Progenitor cell of endocrine pancreas (in vitro differentiated cells): ENCODE measurements around the gene ADRM1. TPM values are rescaled to one million over a fixed set of nuclear protein-coding genes. Genes with fewer than 3 reads are reported as not detected.

ENCODE experiments used
- DNase-seq: peaks from one replicate; pipeline ENCODE4 v3.0.0; 2021; ENCODE audit warnings: low spot score; ENCODE audit not compliant: unreplicated experiment
- H3K27ac Mint-ChIP-seq: 2 replicates; pipeline ENCODE4 v1.8.0; 2021; ENCODE audit warnings: mild to moderate bottlenecking, moderate library complexity, mixed read lengths
- H3K27me3 Mint-ChIP-seq: 2 replicates; pipeline ENCODE4 v1.8.0; 2021; ENCODE audit warnings: mixed read lengths
- H3K36me3 Mint-ChIP-seq: 2 replicates; pipeline ENCODE4 v1.8.0; 2022; ENCODE audit warnings: mixed read lengths; ENCODE audit not compliant: insufficient read depth
- H3K4me1 Mint-ChIP-seq: 2 replicates; pipeline ENCODE4 v1.8.0; 2021; ENCODE audit warnings: low read depth, mixed read lengths
- H3K4me3 Mint-ChIP-seq: 2 replicates; pipeline ENCODE4 v1.8.0; 2021; ENCODE audit warnings: low read depth, mild to moderate bottlenecking, moderate library complexity, mixed read lengths
- H3K9me3 Mint-ChIP-seq: 2 replicates; pipeline ENCODE4 v1.8.0; 2021; ENCODE audit warnings: low read depth, mixed read lengths
- total RNA-seq: library from RNA; stranded (reverse); gene quantifications from 2 replicates; pipeline ENCODE4 v1.2.1, GENCODE V29; 2021
- TF ChIP-seq, protein P1 (sequence below): fragments of 200-600 bp; sonication (generic); IDR thresholded peaks from one replicate; pipeline ENCODE4 v1.5.0; 2021; ENCODE audit warnings: antibody characterized with exemption, mild to moderate bottlenecking; ENCODE audit not compliant: unreplicated experiment

ADRM1 gene
- total RNA-seq, 1 donor from 2014 or later, result 66.2 TPM

DNA sequence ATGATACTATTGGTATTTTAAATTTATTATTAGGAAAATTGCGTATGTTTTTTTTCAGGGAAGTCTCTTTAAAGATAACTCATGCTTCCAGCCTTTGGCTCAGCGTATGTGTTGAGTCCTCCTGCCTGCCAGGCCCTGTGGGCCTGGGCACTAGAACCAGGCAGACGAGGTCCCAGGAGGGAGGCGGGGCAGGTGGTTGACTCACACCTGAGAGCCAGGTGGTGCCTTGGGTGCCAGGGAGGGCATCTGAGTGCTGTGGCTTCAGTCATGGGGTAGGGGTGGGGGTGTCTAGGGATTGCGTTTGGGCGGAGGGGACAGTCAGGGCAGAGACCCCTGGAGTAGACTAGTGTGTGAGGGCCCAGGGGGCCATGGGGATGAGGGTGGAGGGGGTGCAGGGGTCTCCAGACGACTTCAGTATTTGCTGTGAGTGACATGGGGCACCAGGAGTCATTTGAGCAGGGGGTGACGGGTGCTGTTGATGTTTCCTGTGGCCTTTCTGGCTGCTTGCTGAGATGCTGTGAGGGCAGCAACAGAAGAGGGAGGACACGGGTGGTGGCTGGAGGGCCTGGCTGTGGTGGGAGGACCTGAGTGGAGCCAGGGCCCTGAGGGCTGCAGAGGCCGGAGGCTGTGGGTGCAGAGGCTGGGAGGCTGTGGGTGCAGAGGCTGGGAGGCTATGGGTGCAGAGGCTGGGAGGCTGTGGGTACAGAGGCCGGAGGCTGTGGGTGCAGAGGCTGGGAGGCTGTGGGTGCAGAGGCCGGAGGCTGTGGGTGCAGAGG, 14.8 kb upstream of the ADRM1 start:
- H3K27me3 Mint-ChIP-seq, result no peaks in the 10 kb centered on the region
- H3K9me3 Mint-ChIP-seq, result no peaks in the 10 kb centered on the region
- TF ChIP-seq, protein P1, sequence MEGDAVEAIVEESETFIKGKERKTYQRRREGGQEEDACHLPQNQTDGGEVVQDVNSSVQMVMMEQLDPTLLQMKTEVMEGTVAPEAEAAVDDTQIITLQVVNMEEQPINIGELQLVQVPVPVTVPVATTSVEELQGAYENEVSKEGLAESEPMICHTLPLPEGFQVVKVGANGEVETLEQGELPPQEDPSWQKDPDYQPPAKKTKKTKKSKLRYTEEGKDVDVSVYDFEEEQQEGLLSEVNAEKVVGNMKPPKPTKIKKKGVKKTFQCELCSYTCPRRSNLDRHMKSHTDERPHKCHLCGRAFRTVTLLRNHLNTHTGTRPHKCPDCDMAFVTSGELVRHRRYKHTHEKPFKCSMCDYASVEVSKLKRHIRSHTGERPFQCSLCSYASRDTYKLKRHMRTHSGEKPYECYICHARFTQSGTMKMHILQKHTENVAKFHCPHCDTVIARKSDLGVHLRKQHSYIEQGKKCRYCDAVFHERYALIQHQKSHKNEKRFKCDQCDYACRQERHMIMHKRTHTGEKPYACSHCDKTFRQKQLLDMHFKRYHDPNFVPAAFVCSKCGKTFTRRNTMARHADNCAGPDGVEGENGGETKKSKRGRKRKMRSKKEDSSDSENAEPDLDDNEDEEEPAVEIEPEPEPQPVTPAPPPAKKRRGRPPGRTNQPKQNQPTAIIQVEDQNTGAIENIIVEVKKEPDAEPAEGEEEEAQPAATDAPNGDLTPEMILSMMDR, result no peak
- DNase-seq, result no peak
- no peak overlapping the region for H3K4me3 Mint-ChIP-seq
- H3K27ac Mint-ChIP-seq, result no peak overlapping the region
- H3K36me3 Mint-ChIP-seq, result peaks cover 15% of the 10 kb centered on the region
- no peaks in the 10 kb centered on the region for H3K4me1 Mint-ChIP-seq

GRCh38 chr20:62288535-62289105, 14.2 kb upstream of the ADRM1 start:
- no peaks in the 10 kb centered on the region for H3K9me3 Mint-ChIP-seq
- H3K4me3 Mint-ChIP-seq, result no peak overlapping the region
- H3K4me1 Mint-ChIP-seq, result no peaks in the 10 kb centered on the region
- H3K36me3 Mint-ChIP-seq, result peaks cover 18% of the 10 kb centered on the region
- H3K27ac Mint-ChIP-seq, result no peak overlapping the region
- TF ChIP-seq, protein P1, result no peak
- DNase-seq, result no peak
- H3K27me3 Mint-ChIP-seq, result no peaks in the 10 kb centered on the region

DNA sequence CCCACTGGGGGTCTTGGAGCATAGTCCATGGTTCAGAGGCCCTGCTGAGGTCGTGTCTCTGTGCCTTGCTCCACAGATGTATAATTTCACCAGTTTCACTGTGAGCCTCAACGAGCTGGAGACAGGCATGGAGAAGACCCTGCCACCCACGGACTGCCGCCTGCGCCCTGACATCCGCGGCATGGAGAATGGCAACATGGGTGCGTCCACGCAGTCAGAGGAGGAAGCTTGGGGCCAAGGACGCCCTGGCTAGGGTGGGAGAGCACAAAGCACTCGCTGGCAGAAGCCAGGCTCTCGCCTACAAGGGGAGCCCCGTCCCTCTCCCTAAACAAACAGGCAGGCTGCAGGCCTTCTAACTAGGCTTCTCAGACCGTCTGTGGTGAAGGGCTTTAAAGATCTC, 13.7 kb upstream of the ADRM1 start:
- DNase-seq, result no peak
- Mint-ChIP-seq H3K36me3 (peaks cover 19% of the 10 kb centered on the region), H3K9me3 (no peaks in the 10 kb centered on the region), H3K4me3 (no peak overlapping the region), H3K27me3 (no peaks in the 10 kb centered on the region), H3K4me1 (no peaks in the 10 kb centered on the region), H3K27ac (no peak overlapping the region)
- TF ChIP-seq, protein P1, result no peak

DNA sequence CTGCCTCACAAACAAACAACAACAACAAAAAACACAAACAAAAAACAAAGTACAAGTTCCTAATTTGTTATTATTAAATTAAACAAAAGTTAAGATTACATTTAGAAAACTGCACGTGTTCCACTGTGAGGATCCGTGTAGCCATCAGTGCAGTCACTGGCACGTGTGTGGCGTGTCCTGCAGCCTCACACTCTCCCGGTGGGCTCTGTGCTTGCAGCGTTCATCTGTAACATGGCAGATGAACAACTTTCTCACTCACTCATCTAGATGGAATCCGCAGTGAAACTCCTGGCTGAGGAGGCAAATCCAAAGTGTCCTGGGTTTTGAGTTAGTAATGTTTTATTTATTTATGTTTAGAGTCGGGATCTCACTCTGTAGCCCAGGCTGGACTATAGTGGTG, 12.9 kb upstream of the ADRM1 start:
- Mint-ChIP-seq H3K27me3 (no peaks in the 10 kb centered on the region), H3K4me3 (no peak overlapping the region), H3K9me3 (no peaks in the 10 kb centered on the region), H3K36me3 (peaks cover 17% of the 10 kb centered on the region), H3K4me1 (no peaks in the 10 kb centered on the region), H3K27ac (no peak overlapping the region)
- no peak for DNase-seq
- TF ChIP-seq, protein P1, result no peak

GRCh38 chr20:62291251-62292066, 11.3 kb upstream of the ADRM1 start:
- H3K36me3 Mint-ChIP-seq, result peaks cover 19% of the 10 kb centered on the region
- H3K4me1 Mint-ChIP-seq, result no peaks in the 10 kb centered on the region
- H3K4me3 Mint-ChIP-seq, result no peak overlapping the region
- DNase-seq, result no peak
- TF ChIP-seq, protein P1, result no peak
- peak overlapping the region; percentile 78 for H3K27ac Mint-ChIP-seq
- H3K9me3 Mint-ChIP-seq, result no peaks in the 10 kb centered on the region
- H3K27me3 Mint-ChIP-seq, result no peaks in the 10 kb centered on the region
